ENCODE measurements around the gene WDFY4. TPM values are rescaled to one million over a fixed set of nuclear protein-coding genes. Genes with fewer than 3 reads are reported as not detected.

Gene WDFY4
- total and polyA plus RNA-seq, 9 of the 15 experiments (the other 6 are each of a cell fraction or from before 2014, with no cell fraction given), result 0.01 to 0.02 (median 0.01) TPM; not detected in 6

GRCh38 chr10:48906841-48907240 is 222.2 kb downstream of the WDFY4 start:
- Histone ChIP-seq H2AFZ (ENCODE audit: low read depth, low read length) (no peak overlapping the region), H3K36me3 (ENCODE audit: control insufficient read depth, insufficient read depth, low read length) (no peaks in the 10 kb centered on the region), H3K27me3 (ENCODE audit: control insufficient read depth in 2 of 2, insufficient read depth in 2 of 2, low read length in 2 of 2) (peaks cover 5 to 19% of the 10 kb centered on the region in 2 experiments; a peak in 3 of 5 replicates), H4K20me1 (replicated peaks; ENCODE audit: control insufficient read depth, insufficient read depth, low read length) (no peaks in the 10 kb centered on the region), H3K9me1 (ENCODE audit: control insufficient read depth, insufficient read depth, low read length) (peaks cover 5% of the 10 kb centered on the region), H3K9ac (ENCODE audit: insufficient read depth in 1 of 2, low read depth in 2 of 2, low read length in 2 of 2) (no peak overlapping the region), H3K79me2 (ENCODE audit: control insufficient read depth, insufficient read depth, low read length) (no peaks in the 10 kb centered on the region), H3K9me3 (replicated peaks; ENCODE audit: control insufficient read depth, insufficient read depth, low read depth, low read length) (no peaks in the 10 kb centered on the region), H3K27ac (ENCODE audit: extremely low read depth, low read depth, low read length) (no peak overlapping the region), H3K4me1 (replicated peaks in 1 of 2; ENCODE audit: control insufficient read depth in 2 of 2, insufficient read depth in 2 of 2, low read length in 2 of 2) (no peaks in the 10 kb centered on the region), H3K4me2 (ENCODE audit: insufficient read depth, low read length) (no peak overlapping the region), H3K4me3 (no peak overlapping the region)
- in situ Hi-C loops (cut with MboI), result no loop called here
- CTCF ChIA-PET (ENCODE audit: low intra/inter-chr PET ratio), result no interaction called here
- no TSS peak for BruUV-seq (replicated peaks)
- intact Hi-C loops (cut with micrococcal nuclease), result no loop called here
- FAIRE-seq (no peak), DNase-seq (ENCODE audit: extremely low read depth in 1 of 4, low spot score in 3 of 4) (no peak), ATAC-seq (no peak)
- TF ChIP-seq MAFG (tag; conservative IDR thresholded peaks at IDR 0.05) (no peak), ZNF57 (CRISPR knock-in tag; IDR thresholded peaks at IDR 0.05) (no peak), NONO (IDR thresholded peaks at IDR 0.05; ENCODE audit: low read depth in 2 of 2, low read length in 1 of 2) (no peak), ZBTB12 (CRISPR knock-in tag; IDR thresholded peaks at IDR 0.05) (no peak), NCOA2 (IDR thresholded peaks at IDR 0.05; ENCODE audit: partially characterized antibody in 2 of 2) (no peak), NCOR1 (IDR thresholded peaks at IDR 0.05) (no peak)
- WGBS (ENCODE audit: insufficient coverage, low coverage, missing lambda C conversion rate), result 0% methylated on average over 2 of the region's 2 CpGs
- POLR2A ChIA-PET, result no interaction called here
